ENCODE measurements around the gene PREX1. TPM values are rescaled to one million over a fixed set of nuclear protein-coding genes. Genes with fewer than 3 reads are reported as not detected.

The PREX1 gene
- total RNA-seq, 1 donor from 2014 or later: 20.8 TPM

GRCh38 chr20:48623176-48623905 is 204.5 kb downstream of the PREX1 start:
- no peaks in the 10 kb centered on the region for H3K9me3 Mint-ChIP-seq
- TF ChIP-seq CTCF (conservative IDR thresholded peaks at IDR 0.05): no peak
- no peaks in the 10 kb centered on the region for H3K36me3 Mint-ChIP-seq
- DNase-seq (ENCODE audit: extremely low spot score, unreplicated experiment): no peak
- peaks cover 4% of the 10 kb centered on the region for H3K27me3 Mint-ChIP-seq
- H3K4me1 Mint-ChIP-seq (ENCODE audit: unreplicated experiment): peaks cover 15% of the 10 kb centered on the region
- no peak overlapping the region for H3K4me3 Mint-ChIP-seq
- no peak overlapping the region for H3K27ac Mint-ChIP-seq

- no peak for DNase-seq (ENCODE audit: extremely low spot score, unreplicated experiment)
- Mint-ChIP-seq H3K36me3 (no peaks in the 10 kb centered on the region), H3K27ac (no peak overlapping the region), H3K9me3 (no peaks in the 10 kb centered on the region), H3K4me3 (no peak overlapping the region), H3K4me1 (ENCODE audit: unreplicated experiment) (peaks cover 15% of the 10 kb centered on the region), H3K27me3 (peaks cover 11% of the 10 kb centered on the region)
- TF ChIP-seq CTCF (conservative IDR thresholded peaks at IDR 0.05): no peak
These were observed 205.4 kb downstream of the PREX1 start for GRCh38 chr20:48622421-48622820.

GRCh38 chr20:48621376-48622078 is 206.3 kb downstream of the PREX1 start:
- Mint-ChIP-seq H3K4me1 (ENCODE audit: unreplicated experiment) (peaks cover 12% of the 10 kb centered on the region), H3K36me3 (no peaks in the 10 kb centered on the region), H3K4me3 (no peak overlapping the region), H3K27ac (no peak overlapping the region), H3K9me3 (no peaks in the 10 kb centered on the region), H3K27me3 (peaks cover 11% of the 10 kb centered on the region)
- no peak for DNase-seq (ENCODE audit: extremely low spot score, unreplicated experiment)
- TF ChIP-seq CTCF (conservative IDR thresholded peaks at IDR 0.05): no peak

- H3K27me3 Mint-ChIP-seq: peaks cover 11% of the 10 kb centered on the region
- H3K9me3 Mint-ChIP-seq: no peaks in the 10 kb centered on the region
- H3K36me3 Mint-ChIP-seq: no peaks in the 10 kb centered on the region
- H3K4me3 Mint-ChIP-seq: peak overlapping the region; percentile 86
- H3K27ac Mint-ChIP-seq: peak overlapping the region; percentile 23
- peak; percentile 78 for TF ChIP-seq CTCF (conservative IDR thresholded peaks at IDR 0.05)
- DNase-seq (ENCODE audit: extremely low spot score, unreplicated experiment): peak; percentile 94
- H3K4me1 Mint-ChIP-seq (ENCODE audit: unreplicated experiment): peaks cover 12% of the 10 kb centered on the region
These were observed 207.1 kb downstream of the PREX1 start for GRCh38 chr20:48620507-48621375.

- Mint-ChIP-seq H3K4me3 (no peak overlapping the region), H3K27me3 (peaks cover 11% of the 10 kb centered on the region), H3K27ac (no peak overlapping the region)
These were observed 207.7 kb downstream of the PREX1 start for GRCh38 chr20:48620154-48620506.

More at GRCh38 chr20:48620154-48620506, 207.7 kb downstream of the PREX1 start:
- Mint-ChIP-seq H3K4me1 (ENCODE audit: unreplicated experiment) (peaks cover 12% of the 10 kb centered on the region), H3K36me3 (no peaks in the 10 kb centered on the region), H3K9me3 (no peaks in the 10 kb centered on the region)
- no peak for TF ChIP-seq CTCF (conservative IDR thresholded peaks at IDR 0.05)
- no peak for DNase-seq (ENCODE audit: extremely low spot score, unreplicated experiment)

Data from type B pancreatic cell (in vitro differentiated cells).